HG02798 (cell line): ENCODE measurements around the gene OGFOD3.

ENCODE experiments used
- ATAC-seq: cut with Tn5 transposase; IDR thresholded peaks from one replicate; pipeline ENCODE4 v1.9.1; 2021; ENCODE audit warnings: mild to moderate bottlenecking; ENCODE audit not compliant: unreplicated experiment, poor library complexity

Gene OGFOD3

DNA sequence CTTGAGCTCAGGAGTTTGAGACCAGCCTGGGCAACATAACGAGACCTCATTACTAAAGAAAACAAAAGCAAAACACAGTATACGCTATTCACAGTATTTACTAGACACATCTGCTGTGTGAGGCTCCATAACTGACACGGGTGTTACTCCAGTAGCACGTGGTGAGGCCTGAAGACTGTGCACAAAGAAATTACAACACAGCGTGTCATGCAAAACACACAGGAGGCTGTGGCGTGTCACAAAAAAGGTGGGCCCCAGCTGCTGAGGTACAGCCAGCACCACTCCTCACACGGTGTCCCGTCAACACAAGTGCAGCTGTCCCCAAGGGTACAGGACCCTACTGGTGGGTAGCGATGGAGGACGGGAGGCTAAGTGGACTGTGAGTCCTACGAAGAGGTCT is 29.5 kb upstream of the OGFOD3 start:
- ATAC-seq = no peak

DNA sequence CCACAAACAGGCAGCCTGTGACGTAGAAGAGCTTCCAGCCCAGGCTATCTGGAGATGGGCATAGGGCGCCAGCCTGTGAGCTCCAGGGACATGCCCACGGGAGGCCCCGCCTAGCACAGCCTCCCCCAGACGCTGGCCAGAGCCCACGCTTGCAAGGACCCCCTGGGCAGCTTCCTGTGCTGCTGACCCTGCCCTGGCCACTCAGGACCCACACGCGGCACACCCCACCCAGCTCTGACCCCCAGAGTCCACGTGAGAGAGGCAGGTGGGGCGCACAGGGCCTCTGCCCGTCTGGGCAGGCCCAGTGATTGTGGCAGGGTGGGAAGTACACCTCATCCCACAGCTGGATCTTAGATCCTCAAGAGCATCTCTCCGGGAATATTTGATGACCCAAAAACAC is 28.3 kb upstream of the OGFOD3 start:
- ATAC-seq = no peak

DNA sequence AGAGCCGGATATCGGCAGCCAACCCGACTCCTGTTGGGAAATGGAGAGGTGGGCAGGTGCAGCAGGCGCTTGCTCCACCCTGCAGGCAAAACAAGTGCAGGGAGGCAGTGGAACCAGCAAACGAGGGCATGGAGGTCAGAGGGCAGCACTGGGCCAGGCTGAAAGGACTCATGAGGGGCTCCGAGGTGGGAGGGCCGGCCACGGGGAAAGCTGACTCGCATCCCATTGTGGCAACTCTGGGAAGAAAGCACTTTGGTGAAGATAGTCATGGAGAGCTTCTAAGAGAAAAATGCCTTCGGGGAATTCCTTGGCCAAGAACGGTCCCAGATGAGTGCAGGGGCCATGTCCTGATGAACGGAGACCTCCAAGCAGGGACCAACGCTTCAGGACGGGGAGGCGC is 27.7 kb upstream of the OGFOD3 start:
- no peak for ATAC-seq

DNA sequence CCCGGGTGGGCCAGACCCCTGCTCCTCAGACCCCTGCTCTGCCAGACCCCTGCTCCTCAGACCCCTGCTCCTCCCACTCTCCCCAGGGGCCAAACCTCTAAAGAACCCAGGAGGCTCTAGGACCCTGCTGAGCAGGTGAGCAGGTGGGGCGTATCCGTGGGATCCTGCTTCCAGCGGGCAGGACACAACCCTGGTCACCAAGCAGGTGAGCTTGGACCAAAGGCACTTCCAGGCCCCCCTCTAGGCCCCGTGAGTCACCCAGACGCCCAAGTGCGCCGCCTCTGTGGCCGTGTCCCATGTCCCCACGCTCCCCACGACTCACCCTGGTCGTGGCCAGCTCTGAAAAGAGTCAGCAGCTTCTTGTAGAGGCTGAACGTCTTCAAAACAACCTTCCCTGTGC is 27.2 kb upstream of the OGFOD3 start:
- no peak for ATAC-seq

DNA sequence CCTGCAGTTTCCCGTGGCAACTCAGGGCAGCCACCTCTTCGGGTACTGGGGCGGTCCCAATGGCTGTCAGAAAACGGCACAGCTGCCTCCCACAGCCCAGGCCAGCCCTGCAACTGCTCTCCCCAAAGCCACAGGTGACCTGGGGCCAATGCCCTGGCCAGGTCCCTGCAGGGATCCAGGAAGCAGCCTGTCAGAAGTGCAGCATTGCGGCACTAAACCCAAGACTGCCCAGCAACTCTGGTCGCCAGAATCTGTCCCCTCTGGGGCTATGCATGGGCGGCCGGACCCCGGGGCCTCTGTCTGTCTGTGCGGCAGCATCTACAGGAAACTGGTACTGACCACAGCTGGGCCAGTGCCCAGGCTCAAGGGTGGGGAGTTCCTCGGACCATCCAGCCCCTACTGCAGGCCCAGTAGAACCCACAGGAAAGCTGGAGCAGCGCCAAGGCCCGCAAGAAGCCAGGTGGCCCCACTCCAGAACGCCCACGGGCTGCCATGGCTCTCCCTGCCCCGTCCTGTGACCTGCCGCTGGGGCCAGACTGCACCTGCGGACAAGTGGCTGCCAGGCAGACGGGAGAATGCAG is 26.6 kb upstream of the OGFOD3 start:
- ATAC-seq = no peak

DNA sequence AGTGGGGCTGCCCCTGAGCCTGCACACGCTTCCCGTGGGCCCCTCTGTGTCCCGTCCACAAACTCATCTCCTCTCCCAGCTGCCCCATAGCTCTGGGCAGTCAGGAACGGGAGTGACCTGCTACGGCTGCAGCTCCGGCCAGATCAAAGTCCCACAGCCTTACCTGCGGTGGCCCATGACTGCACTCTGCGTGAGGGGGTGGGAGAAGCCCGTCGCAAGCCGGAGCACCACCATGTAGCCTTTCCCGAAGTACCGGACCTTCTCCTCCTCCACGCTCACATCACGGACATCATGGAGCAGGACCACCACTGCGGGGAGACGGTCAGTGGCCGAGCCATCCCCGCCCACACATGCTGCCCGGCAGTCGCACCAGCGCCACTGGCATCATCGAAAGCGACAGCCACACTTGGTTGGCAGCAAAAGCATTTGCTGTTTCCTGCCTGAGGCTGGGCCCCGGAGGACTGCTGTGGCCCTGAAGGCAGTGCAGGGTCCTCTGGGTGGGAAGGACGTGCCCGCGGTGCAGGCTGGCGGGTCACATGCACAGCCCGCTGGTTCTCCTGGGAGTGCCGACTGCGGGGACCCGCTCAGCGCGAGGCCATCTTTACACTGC is 26.0 kb upstream of the OGFOD3 start:
- ATAC-seq = no peak

DNA sequence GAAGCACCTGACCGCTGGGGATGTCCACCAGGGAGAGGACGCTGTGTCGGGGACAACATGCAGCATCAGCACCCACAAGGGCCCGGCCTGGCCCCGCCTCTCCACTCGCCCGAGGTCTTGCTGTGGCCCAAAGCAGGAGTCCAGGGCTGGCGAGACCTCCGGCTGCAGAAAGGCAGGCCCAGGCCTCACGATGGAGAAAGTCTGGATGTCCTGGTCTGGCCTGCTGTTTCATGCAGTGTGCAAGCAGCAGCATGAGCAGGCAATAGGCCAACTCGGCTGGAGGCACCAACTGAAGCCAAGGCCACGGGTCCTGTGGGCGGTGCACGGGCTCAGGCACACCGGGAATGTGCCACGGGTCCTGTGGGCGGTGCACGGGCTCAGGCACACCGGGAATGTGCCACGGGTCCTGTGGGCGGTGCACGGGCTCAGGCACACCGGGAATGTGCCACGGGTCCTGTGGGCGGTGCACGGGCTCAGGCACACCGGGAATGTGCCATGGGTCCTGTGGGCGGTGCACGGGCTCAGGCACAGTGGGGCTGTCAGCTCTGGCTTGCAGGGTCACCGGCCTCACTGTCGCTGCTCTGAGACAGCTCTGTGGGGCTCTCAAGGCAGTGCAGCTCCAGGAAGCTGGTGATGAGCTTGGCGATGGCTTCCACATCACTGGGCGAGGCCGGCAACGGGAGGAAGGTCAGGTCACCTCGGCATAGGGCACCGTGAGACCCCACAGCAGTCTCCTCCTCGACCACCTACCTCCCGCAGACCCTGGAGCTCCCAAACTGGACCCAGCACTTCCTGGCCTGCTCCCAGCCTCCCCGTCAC is 25.3 kb upstream of the OGFOD3 start:
- no peak for ATAC-seq

DNA sequence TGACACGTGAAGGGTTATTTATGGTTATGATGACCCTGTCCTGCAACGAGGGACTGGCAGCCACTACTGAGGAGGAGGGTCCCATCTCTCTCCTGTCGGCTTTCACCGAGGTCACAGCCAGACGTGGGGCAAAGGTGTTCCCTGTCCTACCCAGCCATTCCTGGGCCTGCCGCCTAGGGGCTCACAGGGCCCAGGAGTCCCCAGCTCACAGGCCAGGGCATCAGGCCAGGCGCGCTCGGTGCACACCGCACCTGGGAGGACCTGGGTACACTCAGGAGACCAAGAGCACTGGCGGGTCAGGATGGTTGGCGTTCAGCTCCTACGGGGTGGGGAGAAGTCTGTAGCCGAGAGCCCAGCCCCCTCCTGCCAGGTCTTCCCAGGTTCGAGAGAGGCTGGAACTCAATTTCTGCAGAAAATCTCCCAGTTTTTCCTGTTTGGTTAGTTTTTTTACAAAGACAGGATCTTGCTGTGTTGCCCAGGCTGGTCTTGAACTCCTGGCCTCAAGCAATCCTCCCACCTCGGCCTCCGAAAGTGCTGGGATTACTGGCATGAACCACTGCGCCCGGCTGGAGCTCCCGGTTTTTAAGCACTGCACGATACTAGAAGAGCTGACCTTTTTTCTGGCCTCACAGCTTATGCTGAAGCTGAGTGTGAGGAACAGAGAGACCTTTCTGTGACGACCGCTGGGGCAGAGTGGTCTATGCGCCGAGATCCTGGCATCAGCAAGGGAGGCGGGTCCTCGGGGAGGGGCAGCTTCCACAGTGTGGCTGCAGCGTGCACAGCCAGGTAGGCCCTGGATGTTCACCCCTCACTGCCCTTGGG is 24.5 kb upstream of the OGFOD3 start:
- no peak for ATAC-seq

DNA sequence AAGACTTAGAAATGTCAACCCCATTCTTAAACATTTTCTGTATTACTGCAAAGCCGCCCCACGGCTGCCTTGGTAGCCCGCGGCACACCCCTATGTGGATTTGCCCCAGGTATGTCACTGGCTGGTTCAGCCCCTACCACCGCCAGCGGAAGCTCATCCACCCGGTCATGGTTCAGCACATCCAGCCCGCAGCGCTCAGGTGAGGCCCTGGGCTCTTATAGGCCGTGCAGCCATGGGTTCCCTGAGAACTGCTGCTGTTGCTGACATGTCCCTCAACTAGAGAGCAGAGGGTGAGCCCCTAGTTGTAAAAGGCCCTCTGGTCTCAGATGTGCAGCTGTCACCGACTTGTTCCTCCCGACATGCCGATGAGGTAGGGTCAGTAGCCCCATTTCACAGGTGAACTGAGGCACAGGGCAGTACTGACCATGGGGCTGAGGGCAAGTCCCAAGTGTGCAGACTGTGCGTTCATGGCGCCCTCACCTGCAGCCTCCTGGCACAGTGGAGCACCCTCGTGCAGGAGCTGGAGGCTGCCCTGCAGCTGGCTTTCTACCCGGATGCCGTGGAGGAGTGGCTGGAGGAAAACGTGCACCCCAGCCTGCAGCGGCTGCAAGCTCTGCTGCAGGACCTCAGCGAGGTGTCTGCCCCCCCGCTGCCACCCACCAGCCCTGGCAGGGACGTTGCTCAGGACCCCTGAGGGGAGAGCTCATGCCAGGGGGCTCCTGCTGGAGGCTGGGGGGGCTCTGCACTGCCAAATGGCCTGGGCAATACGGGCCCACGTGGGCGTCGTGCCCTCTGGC is 23.5 kb upstream of the OGFOD3 start:
- no peak for ATAC-seq

DNA sequence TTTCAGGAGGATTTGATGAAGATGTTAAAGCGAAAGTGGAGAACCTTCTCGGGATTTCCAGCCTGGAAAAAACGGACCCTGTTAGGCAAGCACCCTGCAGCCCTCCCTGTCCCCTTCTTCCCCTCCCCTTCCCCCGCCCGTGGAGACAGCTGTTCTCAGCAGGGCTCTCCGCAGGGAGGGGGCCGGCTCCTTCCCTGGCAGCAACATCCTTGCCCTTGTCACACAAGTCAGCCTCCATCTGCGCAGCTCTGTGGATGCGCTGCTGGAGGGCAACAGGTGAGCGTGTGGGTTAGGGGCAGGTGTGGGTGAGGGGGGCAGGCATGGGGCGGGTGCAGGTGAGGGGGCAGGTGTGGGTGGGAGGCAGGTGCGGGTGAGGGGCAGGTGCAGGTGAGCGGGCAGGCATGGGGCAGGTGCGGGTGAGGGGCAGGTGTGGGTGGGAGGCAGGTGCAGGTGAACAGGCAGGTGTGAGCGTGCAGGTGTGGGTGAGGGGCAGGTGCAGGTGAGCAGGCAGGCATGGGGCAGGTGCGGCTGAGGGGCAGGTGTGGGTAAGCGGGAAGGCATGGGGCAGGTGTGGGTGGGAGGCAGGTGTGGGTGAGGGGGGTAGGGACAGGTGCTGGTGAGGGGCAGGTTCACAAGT is 22.7 kb upstream of the OGFOD3 start:
- no peak for ATAC-seq

DNA sequence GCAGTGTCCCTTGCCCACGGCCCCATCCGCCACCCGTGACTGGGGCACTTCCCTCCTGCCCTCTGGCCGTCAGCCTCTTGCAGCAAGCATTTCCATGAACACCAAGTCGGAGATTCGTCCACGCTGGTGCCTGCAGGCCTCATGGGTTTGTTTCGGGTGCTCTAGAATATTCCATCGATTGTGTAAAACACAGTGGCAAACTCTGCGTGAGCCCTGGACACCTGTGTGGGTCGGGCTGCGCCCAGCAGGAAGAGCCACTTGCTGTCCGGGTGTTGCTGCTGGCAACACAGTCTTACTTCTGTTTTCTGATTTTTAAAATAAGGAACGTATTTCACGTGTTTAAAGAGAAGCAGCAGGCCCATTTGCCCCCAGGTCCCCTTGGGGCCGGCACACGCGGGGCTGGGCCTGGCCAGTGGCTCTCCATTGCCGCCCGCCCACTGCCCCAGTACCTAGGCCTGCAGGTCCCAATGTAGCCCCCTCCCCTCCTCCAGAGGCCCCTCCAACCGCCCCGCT is 22.1 kb upstream of the OGFOD3 start:
- ATAC-seq = no peak

DNA sequence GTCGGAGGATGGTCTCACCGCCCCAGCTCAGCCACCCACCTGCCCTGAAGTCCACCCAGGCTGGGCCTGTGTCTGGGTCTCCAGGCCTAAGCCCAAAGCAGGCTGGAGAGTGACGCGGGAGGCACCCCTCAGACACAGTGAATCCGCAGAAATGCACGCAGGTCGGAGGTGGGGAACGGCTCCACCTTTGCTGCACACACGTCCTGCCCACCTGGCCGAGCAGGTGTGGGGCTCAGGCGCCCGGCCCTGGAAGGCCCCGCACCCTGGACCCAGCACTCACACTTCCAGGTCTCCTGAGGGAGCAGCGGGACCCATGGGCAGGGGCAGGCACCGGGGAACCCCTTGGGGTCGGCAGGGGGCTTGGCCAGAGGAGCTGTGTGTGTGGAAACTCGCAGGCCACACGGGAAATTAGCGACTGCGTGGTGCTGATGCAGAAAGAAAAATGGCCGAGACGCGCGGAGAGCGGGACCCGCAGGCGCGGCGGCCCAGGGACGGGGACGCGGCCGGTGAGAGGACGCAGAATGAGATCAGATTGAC is 21.5 kb upstream of the OGFOD3 start:
- no peak for ATAC-seq

DNA sequence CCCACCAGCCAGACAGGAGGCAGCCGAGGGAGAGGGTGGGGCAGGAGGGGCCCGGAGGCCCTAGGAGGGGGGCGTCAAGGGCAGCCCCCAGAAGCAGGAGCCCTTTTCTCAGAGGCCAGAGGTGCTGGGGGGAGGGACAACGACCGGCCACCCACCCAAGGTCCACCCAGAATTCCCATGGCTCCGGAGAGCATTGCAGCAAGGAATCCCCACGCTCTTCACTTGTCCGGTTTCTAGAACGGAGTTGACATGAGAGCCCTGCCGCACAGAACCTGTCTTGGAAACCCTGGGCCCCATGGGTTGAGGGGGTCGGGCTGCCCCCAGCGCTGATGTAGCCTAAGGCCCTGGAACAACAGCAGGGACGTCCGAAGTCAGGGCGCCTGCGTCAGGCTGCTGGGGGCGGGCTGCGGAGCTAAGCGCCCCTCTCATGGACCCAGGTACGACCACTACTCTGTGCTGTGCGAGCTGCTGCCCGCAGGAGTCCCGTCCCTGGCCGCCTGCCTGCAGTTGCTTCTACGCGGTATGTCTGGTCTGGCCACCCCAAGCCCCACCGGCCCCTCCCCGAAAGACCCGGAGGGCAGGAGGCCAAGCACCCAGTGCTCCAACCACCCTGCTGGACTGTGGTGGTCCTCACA is 20.9 kb upstream of the OGFOD3 start:
- ATAC-seq = no peak

DNA sequence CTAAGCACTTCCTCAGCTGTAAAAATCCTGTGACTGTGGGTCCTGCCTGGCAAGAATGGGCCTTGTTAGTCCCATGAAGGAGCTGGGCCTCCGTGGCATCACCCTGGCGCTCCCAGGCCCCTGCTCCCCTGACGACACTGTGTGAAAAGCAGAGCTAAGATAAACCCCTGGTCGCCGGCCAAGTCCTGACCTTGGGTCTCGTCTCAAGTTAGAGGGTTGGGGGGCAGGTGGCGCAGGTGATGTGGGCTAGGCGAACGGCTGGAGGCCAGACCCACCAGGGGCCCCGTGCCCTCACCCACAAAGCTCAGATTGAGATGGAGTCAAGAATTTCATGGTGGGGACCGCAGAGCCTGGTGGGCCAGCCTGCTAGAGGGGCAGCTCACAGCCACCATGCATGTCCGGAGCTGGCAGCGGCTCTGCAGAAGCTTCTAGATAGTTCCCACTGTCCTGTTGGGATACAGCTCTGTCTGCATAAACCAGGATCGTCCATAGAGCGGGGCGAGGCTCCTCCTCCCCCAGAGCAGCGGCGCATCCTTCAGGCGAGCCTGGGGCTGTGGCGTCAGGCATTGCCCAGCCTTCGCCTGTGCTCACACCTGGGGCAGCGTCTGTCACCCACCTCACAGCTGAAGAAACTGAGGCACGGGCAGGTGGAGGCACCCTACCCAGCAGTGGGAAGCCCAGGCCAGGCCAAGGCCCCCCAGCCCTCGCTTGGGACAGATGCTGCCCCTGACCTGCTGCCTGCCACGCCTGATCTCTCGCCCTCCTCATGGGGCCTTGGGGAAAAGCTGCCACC is 20.2 kb upstream of the OGFOD3 start:
- no peak for ATAC-seq

DNA sequence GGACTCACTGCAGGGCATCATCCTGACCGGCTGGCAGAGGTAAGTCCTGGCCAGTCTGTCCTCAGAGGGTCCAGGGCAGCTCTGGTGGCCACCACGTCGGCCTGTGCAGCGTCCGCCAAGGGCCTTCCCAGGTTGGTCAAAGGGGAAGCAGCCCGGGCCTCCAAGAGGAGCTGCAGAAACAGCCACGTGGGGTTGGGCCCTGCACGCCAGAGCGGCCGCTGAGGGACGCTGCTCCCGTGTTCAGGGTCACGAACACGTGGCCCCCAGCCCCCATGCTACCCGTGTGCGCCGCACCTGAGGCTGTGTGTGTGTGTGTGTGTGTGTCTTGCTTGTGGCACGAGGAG is 18.9 kb upstream of the OGFOD3 start:
- ATAC-seq = no peak

DNA sequence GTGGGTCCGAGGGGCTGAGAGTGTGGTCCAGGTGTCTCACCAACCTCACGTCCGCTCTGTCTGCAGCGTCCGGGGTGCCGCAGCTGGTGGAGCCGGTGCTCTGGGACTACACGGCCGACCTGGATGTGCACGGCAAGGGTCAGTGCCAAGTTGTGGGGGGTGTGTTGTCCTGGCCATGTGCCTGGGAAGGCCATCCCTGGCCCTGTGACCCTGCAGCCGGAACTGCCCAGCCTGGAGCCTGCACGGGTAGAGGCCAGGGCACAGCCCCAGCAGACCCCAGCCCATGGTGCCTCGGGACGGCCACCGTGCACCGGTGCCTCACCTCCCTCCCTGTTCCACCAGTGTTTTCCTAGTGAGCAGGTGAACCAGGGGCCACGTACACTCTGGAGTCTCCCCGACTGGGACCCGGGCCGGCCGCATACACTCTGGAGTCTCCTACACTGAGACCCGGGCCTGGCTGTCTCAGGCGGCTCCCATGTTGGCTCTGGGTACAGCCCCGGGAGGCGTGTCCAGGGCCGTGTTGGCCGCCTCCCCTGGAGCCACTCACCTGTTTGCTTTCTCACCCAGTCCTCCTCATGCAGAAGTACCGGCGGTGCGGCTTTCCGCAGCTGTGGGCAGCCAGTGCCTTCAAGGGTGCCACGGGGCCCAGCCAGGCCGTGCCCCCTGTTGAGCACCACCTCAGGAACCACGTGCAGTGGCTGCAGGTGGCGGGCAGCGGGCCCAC is 18.4 kb upstream of the OGFOD3 start:
- ATAC-seq = no peak
